Measurements from ENCODE around the gene ANKRD11.
"Not testable (repeated sequence)": the region's sequence is repeated elsewhere in the genome, so short reads cannot be mapped to it uniquely, and the experiment has no call there.

Gene ANKRD11

GRCh38 chr16:89388536-89388935 is 101.8 kb downstream of the ANKRD11 start:
- DNase-seq (ENCODE audit: low read depth in 2 of 3, low spot score in 2 of 3), result no peak

- no peak for DNase-seq (ENCODE audit: low read depth in 2 of 3, low spot score in 2 of 3)
These were observed 103.8 kb downstream of the ANKRD11 start for GRCh38 chr16:89386306-89387185.

GRCh38 chr16:89385712-89386111 is 104.6 kb downstream of the ANKRD11 start:
- no peak for DNase-seq (ENCODE audit: low read depth in 2 of 3, low spot score in 2 of 3)

- DNase-seq (ENCODE audit: low read depth in 2 of 3, low spot score in 2 of 3), result no peak
These were observed 106.1 kb downstream of the ANKRD11 start for GRCh38 chr16:89384282-89384681.

- no peak for DNase-seq (ENCODE audit: low read depth in 2 of 3, low spot score in 2 of 3)
These were observed 107.0 kb downstream of the ANKRD11 start for GRCh38 chr16:89383095-89384003.

- DNase-seq (ENCODE audit: low read depth in 2 of 3, low spot score in 2 of 3), result not testable (repeated sequence)
These were observed 107.8 kb downstream of the ANKRD11 start for GRCh38 chr16:89382555-89382954.

- no peak for DNase-seq (ENCODE audit: low read depth in 2 of 3, low spot score in 2 of 3)
These were observed 108.6 kb downstream of the ANKRD11 start for GRCh38 chr16:89381788-89382187.

GRCh38 chr16:89380681-89381080 is 109.7 kb downstream of the ANKRD11 start:
- no peak for DNase-seq (ENCODE audit: low read depth in 2 of 3, low spot score in 2 of 3)

GRCh38 chr16:89378947-89379771 is 111.2 kb downstream of the ANKRD11 start:
- no peak for DNase-seq (ENCODE audit: low read depth in 2 of 3, low spot score in 2 of 3)

GRCh38 chr16:89377453-89377848 is 112.9 kb downstream of the ANKRD11 start:
- DNase-seq (ENCODE audit: low read depth in 2 of 3, low spot score in 2 of 3), result no peak

GRCh38 chr16:89376812-89377452 is 113.4 kb downstream of the ANKRD11 start:
- DNase-seq (ENCODE audit: low read depth in 2 of 3, low spot score in 2 of 3), result no peak

- no peak for DNase-seq (ENCODE audit: low read depth in 2 of 3, low spot score in 2 of 3)
These were observed 114.7 kb downstream of the ANKRD11 start for GRCh38 chr16:89375686-89376085.

GRCh38 chr16:89375021-89375420 is 115.3 kb downstream of the ANKRD11 start:
- DNase-seq (ENCODE audit: low read depth in 2 of 3, low spot score in 2 of 3), result no peak

GRCh38 chr16:89374393-89374960 is 115.9 kb downstream of the ANKRD11 start:
- no peak for DNase-seq (ENCODE audit: low read depth in 2 of 3, low spot score in 2 of 3)

GRCh38 chr16:89373355-89374110 is 116.8 kb downstream of the ANKRD11 start:
- DNase-seq (ENCODE audit: low read depth in 2 of 3, low spot score in 2 of 3), result no peak

- no peak for DNase-seq (ENCODE audit: low read depth in 2 of 3, low spot score in 2 of 3)
These were observed 118.3 kb downstream of the ANKRD11 start for GRCh38 chr16:89371968-89372634.

- DNase-seq (ENCODE audit: low read depth in 2 of 3, low spot score in 2 of 3), result no peak
These were observed 119.0 kb downstream of the ANKRD11 start for GRCh38 chr16:89371386-89371785.

- no peak for DNase-seq (ENCODE audit: low read depth in 2 of 3, low spot score in 2 of 3)
These were observed 119.8 kb downstream of the ANKRD11 start for GRCh38 chr16:89370601-89371000.

GRCh38 chr16:89370081-89370511 is 120.3 kb downstream of the ANKRD11 start:
- DNase-seq (ENCODE audit: low read depth in 2 of 3, low spot score in 2 of 3), result no peak
